Parathyroid adenoma (tissue), 2 donors: Measurements from ENCODE around the gene PLCD1.

Experiments used
- H2AFZ ChIP-seq: fragments of 300-600 bp; sonication (generic); one replicate; pipeline ENCODE4 v1.7.0; 2017; ENCODE audit warnings: antibody characterized with exemption, mild to moderate bottlenecking
- H3K27ac ChIP-seq: fragments of 300-600 bp; sonication (generic); one replicate; pipeline ENCODE4 v1.7.0; 2017
- H3K27me3 ChIP-seq: fragments of 300-600 bp; sonication (generic); one replicate; pipeline ENCODE4 v1.7.0; 2017; ENCODE audit warnings: low read length; ENCODE audit not compliant: control insufficient read depth, insufficient read depth
- H3K36me3 ChIP-seq: fragments of 300-600 bp; sonication (generic); one replicate; pipeline ENCODE4 v1.7.0; 2017; ENCODE audit warnings: low read length; ENCODE audit not compliant: control insufficient read depth, insufficient read depth
- H3K4me1 ChIP-seq: fragments of 300-600 bp; sonication (generic); one replicate; pipeline ENCODE4 v1.7.0; 2017; ENCODE audit warnings: control low read depth
- H3K4me2 ChIP-seq: fragments of 300-600 bp; sonication (generic); one replicate; pipeline ENCODE4 v1.7.0; 2017; ENCODE audit warnings: low read length
- H3K4me3 ChIP-seq: fragments of 300-600 bp; sonication (generic); one replicate; pipeline ENCODE4 v1.7.0; 2017; ENCODE audit warnings: low read depth, low read length
- H3K79me2 ChIP-seq: fragments of 300-600 bp; sonication (generic); one replicate; pipeline ENCODE4 v1.7.0; 2017; ENCODE audit warnings: control low read depth
- H3K9ac ChIP-seq: fragments of 300-600 bp; sonication (generic); one replicate; pipeline ENCODE4 v1.7.0; 2017; ENCODE audit warnings: mild to moderate bottlenecking
- H3K9me3 ChIP-seq: fragments of 300-600 bp; sonication (generic); one replicate; pipeline ENCODE4 v1.7.0; 2017; ENCODE audit warnings: low read length; ENCODE audit not compliant: control insufficient read depth
- TF ChIP-seq, protein P1 (sequence below): fragments of 300-600 bp; sonication (generic); IDR thresholded peaks from one replicate; pipeline ENCODE4 v1.7.0; 2017; ENCODE audit warnings: antibody characterized with exemption, mild to moderate bottlenecking
- donor health status: primary hyperparathyroidism.

The PLCD1 gene

DNA sequence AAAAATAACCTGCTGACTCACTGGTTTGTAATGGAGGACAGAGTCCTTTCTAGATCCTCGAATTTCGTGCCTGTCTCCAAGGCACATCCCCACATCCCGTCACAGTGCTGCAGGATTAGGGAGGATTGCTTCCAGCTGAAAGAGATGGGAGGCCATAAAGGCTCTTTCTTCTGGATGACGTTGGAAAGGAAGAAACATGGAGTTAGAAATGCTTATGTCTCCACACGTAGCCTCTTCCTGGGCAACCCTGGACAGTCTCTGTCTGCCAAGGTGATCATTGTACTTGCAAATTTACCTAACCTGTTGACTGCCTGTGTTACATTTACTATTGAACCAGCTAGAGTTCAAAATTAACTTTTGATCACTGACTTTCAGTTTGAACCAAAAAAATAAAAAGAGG is 66.4 kb downstream of the PLCD1 start:
- no peak overlapping the region for H3K4me2 ChIP-seq
- peaks cover 3% of the 10 kb centered on the region for H3K79me2 ChIP-seq
- no peaks in the 10 kb centered on the region for H3K4me1 ChIP-seq
- H3K36me3 ChIP-seq = no peaks in the 10 kb centered on the region
- H3K9me3 ChIP-seq = no peaks in the 10 kb centered on the region
- H3K4me3 ChIP-seq = no peak overlapping the region
- H3K27ac ChIP-seq = no peak overlapping the region
- H2AFZ ChIP-seq = no peak overlapping the region
- TF ChIP-seq, protein P1, sequence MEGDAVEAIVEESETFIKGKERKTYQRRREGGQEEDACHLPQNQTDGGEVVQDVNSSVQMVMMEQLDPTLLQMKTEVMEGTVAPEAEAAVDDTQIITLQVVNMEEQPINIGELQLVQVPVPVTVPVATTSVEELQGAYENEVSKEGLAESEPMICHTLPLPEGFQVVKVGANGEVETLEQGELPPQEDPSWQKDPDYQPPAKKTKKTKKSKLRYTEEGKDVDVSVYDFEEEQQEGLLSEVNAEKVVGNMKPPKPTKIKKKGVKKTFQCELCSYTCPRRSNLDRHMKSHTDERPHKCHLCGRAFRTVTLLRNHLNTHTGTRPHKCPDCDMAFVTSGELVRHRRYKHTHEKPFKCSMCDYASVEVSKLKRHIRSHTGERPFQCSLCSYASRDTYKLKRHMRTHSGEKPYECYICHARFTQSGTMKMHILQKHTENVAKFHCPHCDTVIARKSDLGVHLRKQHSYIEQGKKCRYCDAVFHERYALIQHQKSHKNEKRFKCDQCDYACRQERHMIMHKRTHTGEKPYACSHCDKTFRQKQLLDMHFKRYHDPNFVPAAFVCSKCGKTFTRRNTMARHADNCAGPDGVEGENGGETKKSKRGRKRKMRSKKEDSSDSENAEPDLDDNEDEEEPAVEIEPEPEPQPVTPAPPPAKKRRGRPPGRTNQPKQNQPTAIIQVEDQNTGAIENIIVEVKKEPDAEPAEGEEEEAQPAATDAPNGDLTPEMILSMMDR = no peak
- H3K9ac ChIP-seq = no peak overlapping the region
- H3K27me3 ChIP-seq = no peaks in the 10 kb centered on the region

DNA sequence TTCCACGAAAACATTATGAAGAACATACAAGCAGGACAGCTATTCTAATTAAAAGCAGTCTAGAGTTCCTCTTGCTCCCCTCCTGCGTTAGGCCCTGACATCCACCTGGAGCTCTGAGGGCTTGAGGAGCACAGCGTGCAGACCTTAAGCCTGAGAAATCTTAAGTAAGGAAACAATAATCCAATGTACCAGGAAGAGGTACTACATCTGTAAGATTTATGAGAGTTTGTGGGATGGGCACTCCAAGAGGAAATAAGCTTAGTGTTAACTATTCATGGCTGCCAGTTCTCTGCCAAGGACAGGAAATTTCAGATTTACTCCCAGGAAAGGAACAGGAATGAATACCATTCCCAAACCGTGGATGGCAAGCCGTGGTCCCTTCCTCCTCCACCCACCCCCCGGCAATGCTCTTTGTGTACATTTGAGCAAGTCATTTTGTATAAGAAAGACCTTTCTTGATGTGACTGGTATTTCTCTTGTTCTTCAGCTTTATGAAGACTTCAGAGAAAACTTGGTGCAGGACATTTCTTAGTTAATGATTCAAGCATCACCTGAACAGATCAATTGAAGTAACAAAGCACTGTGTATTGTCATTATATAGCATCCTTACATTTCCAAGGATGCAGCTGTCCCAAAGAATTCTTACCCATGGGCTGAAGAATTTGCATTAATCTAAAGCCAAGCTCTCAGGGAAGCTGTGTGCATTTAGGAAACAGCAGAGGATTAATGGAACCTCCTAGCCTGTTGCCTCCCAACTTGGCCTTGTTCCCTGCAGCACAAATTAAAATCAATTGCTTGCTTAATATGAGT is 67.6 kb downstream of the PLCD1 start:
- Histone ChIP-seq H3K4me3 (no peak overlapping the region), H3K4me1 (no peaks in the 10 kb centered on the region), H3K4me2 (no peak overlapping the region), H3K9me3 (no peaks in the 10 kb centered on the region), H3K9ac (no peak overlapping the region), H3K79me2 (no peaks in the 10 kb centered on the region), H2AFZ (no peak overlapping the region), H3K27me3 (no peaks in the 10 kb centered on the region), H3K27ac (no peak overlapping the region), H3K36me3 (no peaks in the 10 kb centered on the region)
- TF ChIP-seq, protein P1 = no peak

DNA sequence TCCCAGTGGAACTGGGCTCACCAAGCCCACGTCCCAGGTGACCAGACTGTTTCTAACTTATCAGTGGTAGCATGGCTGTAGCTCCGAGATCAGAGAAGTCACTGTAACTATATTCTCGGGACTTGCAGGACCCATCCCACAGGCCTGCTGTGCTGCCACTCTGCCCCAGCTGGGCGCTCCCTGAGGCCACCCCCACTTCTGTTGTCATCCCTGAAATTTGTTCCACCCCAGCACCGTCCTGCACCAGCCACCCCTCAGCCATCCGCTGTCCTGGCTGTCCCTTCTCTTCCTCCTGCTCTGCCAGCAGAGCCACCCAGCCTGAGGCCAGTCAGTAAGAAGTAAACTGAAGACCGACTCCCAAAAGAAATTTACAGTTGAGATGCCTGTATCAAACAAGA is 71.9 kb downstream of the PLCD1 start:
- no peaks in the 10 kb centered on the region for H3K79me2 ChIP-seq
- no peaks in the 10 kb centered on the region for H3K36me3 ChIP-seq
- TF ChIP-seq, protein P1 = no peak
- H3K27ac ChIP-seq = no peak overlapping the region
- H3K4me3 ChIP-seq = no peak overlapping the region
- no peak overlapping the region for H2AFZ ChIP-seq
- no peak overlapping the region for H3K4me2 ChIP-seq
- no peaks in the 10 kb centered on the region for H3K27me3 ChIP-seq
- H3K9me3 ChIP-seq = no peaks in the 10 kb centered on the region
- no peaks in the 10 kb centered on the region for H3K4me1 ChIP-seq
- H3K9ac ChIP-seq = no peak overlapping the region
